Left kidney (tissue), 2 donors: Measurements from ENCODE around the gene ISYNA1. TPM values are rescaled to one million over a fixed set of nuclear protein-coding genes. Genes with fewer than 3 reads are reported as not detected.

Experiments used
- DNase-seq: peaks from one replicate; pipeline ENCODE4 v3.0.0-alpha.2; 2013
- polyA plus RNA-seq: library from polyadenylated mRNA; unstranded; fragments of 120-200 nt; gene quantifications from one replicate; pipeline ENCODE4 v1.2.1, GENCODE V29; 2013; ENCODE audit not compliant: insufficient read length

Gene ISYNA1
- polyA plus RNA-seq, 1 donor: 101 TPM

GRCh38 chr19:18469069-18469846 is 31.3 kb upstream of the ISYNA1 start:
- DNase-seq: peak; percentile 50

GRCh38 chr19:18468517-18468916 is 30.6 kb upstream of the ISYNA1 start:
- no peak for DNase-seq

- no peak for DNase-seq
These were observed 30.0 kb upstream of the ISYNA1 start for GRCh38 chr19:18467978-18468377.

GRCh38 chr19:18466354-18466753 is 28.4 kb upstream of the ISYNA1 start:
- no peak for DNase-seq

GRCh38 chr19:18465964-18466339 is 28.0 kb upstream of the ISYNA1 start:
- DNase-seq: no peak

GRCh38 chr19:18465214-18465963 is 27.5 kb upstream of the ISYNA1 start:
- DNase-seq: no peak

- DNase-seq: no peak
These were observed 26.7 kb upstream of the ISYNA1 start for GRCh38 chr19:18464646-18465045.

GRCh38 chr19:18461471-18461870 is 23.5 kb upstream of the ISYNA1 start:
- no peak for DNase-seq

GRCh38 chr19:18460900-18461299 is 23.0 kb upstream of the ISYNA1 start:
- DNase-seq: no peak

- DNase-seq: no peak
These were observed 19.8 kb upstream of the ISYNA1 start for GRCh38 chr19:18457483-18458331.

GRCh38 chr19:18456974-18457373 is 19.0 kb upstream of the ISYNA1 start:
- no peak for DNase-seq

GRCh38 chr19:18456279-18456678 is 18.3 kb upstream of the ISYNA1 start:
- no peak for DNase-seq

- DNase-seq: no peak
These were observed 15.5 kb upstream of the ISYNA1 start for GRCh38 chr19:18453269-18454024.

- DNase-seq: no peak
These were observed 14.5 kb upstream of the ISYNA1 start for GRCh38 chr19:18452386-18452785.

GRCh38 chr19:18450931-18451836 is 13.3 kb upstream of the ISYNA1 start:
- peak; percentile 69 for DNase-seq

GRCh38 chr19:18450021-18450930 is 12.3 kb upstream of the ISYNA1 start:
- no peak for DNase-seq

- DNase-seq: no peak
These were observed 11.6 kb upstream of the ISYNA1 start for GRCh38 chr19:18449552-18449951.

- no peak for DNase-seq
These were observed 9.0 kb upstream of the ISYNA1 start for GRCh38 chr19:18446811-18447359.

GRCh38 chr19:18446145-18446810 is 8.3 kb upstream of the ISYNA1 start:
- DNase-seq: no peak
